LNCaP clone FGC (cell line): ENCODE measurements around the gene PRMT7.

ENCODE experiments used
- DNase-seq: peaks from one replicate; pipeline ENCODE4 v3.0.0-alpha.2; 2011; ENCODE audit warnings: low read depth
- H3K4me3 ChIP-seq: 2 replicates; pipeline ENCODE4 v1.5.1; 2011; ENCODE audit warnings: mild to moderate bottlenecking, low read depth, low read length, control low read depth
- CTCF ChIP-seq: IDR thresholded peaks from 2 replicates; pipeline ENCODE4 v1.5.1; 2012; ENCODE audit warnings: mild to moderate bottlenecking; ENCODE audit not compliant: control insufficient read depth, insufficient read depth; ENCODE audit errors: extremely low read depth

The PRMT7 gene

GRCh38 chr16:68400924-68401460 lies 90.2 kb downstream of the PRMT7 start:
- TF ChIP-seq CTCF, result no peak
- H3K4me3 ChIP-seq, result no peak overlapping the region
- no peak for DNase-seq

- no peak for TF ChIP-seq CTCF
- no peak for DNase-seq
- H3K4me3 ChIP-seq, result no peak overlapping the region
Observed at GRCh38 chr16:68401871-68402747, 91.3 kb downstream of the PRMT7 start.

GRCh38 chr16:68402748-68403040 lies 91.9 kb downstream of the PRMT7 start:
- H3K4me3 ChIP-seq, result no peak overlapping the region
- no peak for DNase-seq
- TF ChIP-seq CTCF, result no peak

GRCh38 chr16:68403177-68403576 lies 92.4 kb downstream of the PRMT7 start:
- DNase-seq, result no peak
- no peak for TF ChIP-seq CTCF
- H3K4me3 ChIP-seq, result no peak overlapping the region

- H3K4me3 ChIP-seq, result no peak overlapping the region
- no peak for DNase-seq
Observed at GRCh38 chr16:68403704-68404103, 92.9 kb downstream of the PRMT7 start.

GRCh38 chr16:68404736-68405345 lies 94.0 kb downstream of the PRMT7 start:
- no peak for DNase-seq
- no peak for TF ChIP-seq CTCF
- H3K4me3 ChIP-seq, result no peak overlapping the region

More at GRCh38 chr16:68403704-68404103, 92.9 kb downstream of the PRMT7 start:
- TF ChIP-seq CTCF, result no peak
